ENCODE data around the gene PITX1. TPM values are rescaled to one million over a fixed set of nuclear protein-coding genes. Genes with fewer than 3 reads are reported as not detected.
A peak's percentile ranks its signal among the peaks of the same experiment; 100 is the strongest.

The PITX1 gene
- polyA plus RNA-seq, 1 donor from 2014 or later = 0.38 TPM

- Mint-ChIP-seq H3K27me3 (no peaks in the 10 kb centered on the region), H3K4me1 (no peaks in the 10 kb centered on the region), H3K9me3 (no peaks in the 10 kb centered on the region), H3K4me3 (no peak overlapping the region), H3K36me3 (no peaks in the 10 kb centered on the region), H3K27ac (no peak overlapping the region)
Measured at GRCh38 chr5:135066781-135067180, 32.8 kb upstream of the PITX1 start.

GRCh38 chr5:135065306-135066265, 31.6 kb upstream of the PITX1 start:
- Mint-ChIP-seq H3K27me3 (no peaks in the 10 kb centered on the region), H3K4me1 (no peaks in the 10 kb centered on the region), H3K27ac (no peak overlapping the region), H3K4me3 (no peak overlapping the region), H3K36me3 (no peaks in the 10 kb centered on the region), H3K9me3 (no peaks in the 10 kb centered on the region)

- no peaks in the 10 kb centered on the region for H3K9me3 Mint-ChIP-seq
- H3K27me3 Mint-ChIP-seq = no peaks in the 10 kb centered on the region
- H3K4me1 Mint-ChIP-seq = no peaks in the 10 kb centered on the region
- H3K27ac Mint-ChIP-seq = no peak overlapping the region
- no peaks in the 10 kb centered on the region for H3K36me3 Mint-ChIP-seq
- no peak overlapping the region for H3K4me3 Mint-ChIP-seq
Measured at GRCh38 chr5:135064235-135064570, 30.2 kb upstream of the PITX1 start.

GRCh38 chr5:135063511-135064234, 29.6 kb upstream of the PITX1 start:
- Mint-ChIP-seq H3K27me3 (peaks cover 2% of the 10 kb centered on the region), H3K36me3 (no peaks in the 10 kb centered on the region), H3K9me3 (no peaks in the 10 kb centered on the region), H3K4me3 (no peak overlapping the region), H3K27ac (no peak overlapping the region), H3K4me1 (no peaks in the 10 kb centered on the region)

GRCh38 chr5:135063056-135063445, 29.0 kb upstream of the PITX1 start:
- Mint-ChIP-seq H3K36me3 (no peaks in the 10 kb centered on the region), H3K9me3 (no peaks in the 10 kb centered on the region), H3K27ac (no peak overlapping the region), H3K4me1 (no peaks in the 10 kb centered on the region), H3K27me3 (peaks cover 2% of the 10 kb centered on the region), H3K4me3 (no peak overlapping the region)

GRCh38 chr5:135062216-135063055, 28.4 kb upstream of the PITX1 start:
- H3K9me3 Mint-ChIP-seq = no peaks in the 10 kb centered on the region
- no peak overlapping the region for H3K27ac Mint-ChIP-seq
- H3K4me3 Mint-ChIP-seq = no peak overlapping the region
- no peaks in the 10 kb centered on the region for H3K36me3 Mint-ChIP-seq
- peaks cover 4% of the 10 kb centered on the region for H3K27me3 Mint-ChIP-seq
- no peaks in the 10 kb centered on the region for H3K4me1 Mint-ChIP-seq

- no peak overlapping the region for H3K4me3 Mint-ChIP-seq
- peaks cover 6% of the 10 kb centered on the region for H3K27me3 Mint-ChIP-seq
- peak overlapping the region in 1 of 3 donors; percentile 46 for H3K27ac Mint-ChIP-seq
- no peaks in the 10 kb centered on the region for H3K36me3 Mint-ChIP-seq
- H3K4me1 Mint-ChIP-seq = peaks cover 0 to 1% (median 0%) of the 10 kb centered on the region in 3 donors
- no peaks in the 10 kb centered on the region for H3K9me3 Mint-ChIP-seq
Measured at GRCh38 chr5:135061001-135061400, 27.0 kb upstream of the PITX1 start.

- H3K4me3 Mint-ChIP-seq = no peak overlapping the region
- no peaks in the 10 kb centered on the region for H3K9me3 Mint-ChIP-seq
- peaks cover 0 to 1% (median 0%) of the 10 kb centered on the region in 3 donors for H3K4me1 Mint-ChIP-seq
- H3K27me3 Mint-ChIP-seq = peaks cover 7% of the 10 kb centered on the region
- H3K36me3 Mint-ChIP-seq = no peaks in the 10 kb centered on the region
- no peak overlapping the region for H3K27ac Mint-ChIP-seq
Measured at GRCh38 chr5:135060021-135060420, 26.0 kb upstream of the PITX1 start.

GRCh38 chr5:135059000-135059923, 25.2 kb upstream of the PITX1 start:
- no peaks in the 10 kb centered on the region for H3K36me3 Mint-ChIP-seq
- peaks cover 8% of the 10 kb centered on the region for H3K27me3 Mint-ChIP-seq
- H3K4me1 Mint-ChIP-seq = peaks cover 5 to 6% (median 5%) of the 10 kb centered on the region in 3 donors
- H3K9me3 Mint-ChIP-seq = no peaks in the 10 kb centered on the region
- H3K27ac Mint-ChIP-seq = no peak overlapping the region
- no peak overlapping the region for H3K4me3 Mint-ChIP-seq

- Mint-ChIP-seq H3K4me3 (no peak overlapping the region), H3K36me3 (no peaks in the 10 kb centered on the region), H3K4me1 (peaks cover 14 to 15% (median 15%) of the 10 kb centered on the region in 3 donors), H3K27ac (no peak overlapping the region), H3K9me3 (no peaks in the 10 kb centered on the region), H3K27me3 (peaks cover 14% of the 10 kb centered on the region)
Measured at GRCh38 chr5:135058331-135058732, 24.3 kb upstream of the PITX1 start.

- no peak overlapping the region for H3K4me3 Mint-ChIP-seq
- peaks cover 23 to 26% (median 25%) of the 10 kb centered on the region in 3 donors for H3K4me1 Mint-ChIP-seq
- H3K27me3 Mint-ChIP-seq = peaks cover 23% of the 10 kb centered on the region
- no peak overlapping the region for H3K27ac Mint-ChIP-seq
- H3K36me3 Mint-ChIP-seq = no peaks in the 10 kb centered on the region
- H3K9me3 Mint-ChIP-seq = no peaks in the 10 kb centered on the region
Measured at GRCh38 chr5:135057233-135057632, 23.2 kb upstream of the PITX1 start.

- H3K27me3 Mint-ChIP-seq = peaks cover 31% of the 10 kb centered on the region
- H3K4me3 Mint-ChIP-seq = no peak overlapping the region
- no peak overlapping the region for H3K27ac Mint-ChIP-seq
- H3K9me3 Mint-ChIP-seq = no peaks in the 10 kb centered on the region
- H3K36me3 Mint-ChIP-seq = no peaks in the 10 kb centered on the region
- H3K4me1 Mint-ChIP-seq = peaks cover 28 to 30% (median 30%) of the 10 kb centered on the region in 3 donors
Measured at GRCh38 chr5:135056316-135057030, 22.4 kb upstream of the PITX1 start.

GRCh38 chr5:135055396-135055795, 21.4 kb upstream of the PITX1 start:
- Mint-ChIP-seq H3K36me3 (no peaks in the 10 kb centered on the region), H3K27me3 (peaks cover 40% of the 10 kb centered on the region), H3K4me1 (peaks cover 28 to 37% (median 36%) of the 10 kb centered on the region in 3 donors), H3K27ac (peak overlapping the region in 1 of 3 donors; percentile 5), H3K4me3 (no peak overlapping the region), H3K9me3 (no peaks in the 10 kb centered on the region)

All from IgD-negative memory B cell (primary cell).